Neural progenitor cell (in vitro differentiated cells): Measurements from ENCODE around the gene FRAS1. TPM values are rescaled to one million over a fixed set of nuclear protein-coding genes. Genes with fewer than 3 reads are reported as not detected.
A peak's percentile ranks its signal among the peaks of the same experiment; 100 is the strongest.

Source experiments
- DNase-seq: peaks from one replicate; pipeline ENCODE4 v3.0.0-alpha.2; 2016; ENCODE audit warnings: low spot score
- H2AFZ ChIP-seq: fragments of 200-600 bp; sonication (generic); replicated peaks from 2 replicates; pipeline ENCODE4 v1.6.1; 2016; ENCODE audit warnings: antibody characterized with exemption
- H3F3A ChIP-seq: fragments of 200-600 bp; sonication (generic); 2 replicates; pipeline ENCODE4 v1.6.1; 2016; ENCODE audit warnings: antibody characterized with exemption, low read depth
- H3K27ac ChIP-seq: fragments of 200-600 bp; sonication (generic); 2 replicates; pipeline ENCODE4 v1.5.1; 2016; ENCODE audit warnings: mild to moderate bottlenecking
- H3K27me3 ChIP-seq: fragments of 200-600 bp; sonication (generic); 2 replicates; pipeline ENCODE4 v1.6.1; 2016; ENCODE audit warnings: mild to moderate bottlenecking, moderate library complexity
- H3K36me3 ChIP-seq: fragments of 200-600 bp; sonication (generic); 2 replicates; pipeline ENCODE4 v1.5.1; 2016
- H3K4me1 ChIP-seq: fragments of 200-600 bp; sonication (generic); 2 replicates; pipeline ENCODE4 v1.6.1; 2016; ENCODE audit warnings: mixed run types
- H3K4me2 ChIP-seq: fragments of 200-600 bp; sonication (generic); 2 replicates; pipeline ENCODE4 v1.6.1; 2016
- H3K4me3 ChIP-seq: fragments of 200-600 bp; sonication (generic); 2 replicates; pipeline ENCODE4 v1.5.1; 2016
- H3K79me2 ChIP-seq: fragments of 200-600 bp; sonication (generic); 2 replicates; pipeline ENCODE4 v1.6.1; 2016; ENCODE audit warnings: low read depth
- H3K9ac ChIP-seq: fragments of 200-600 bp; sonication (generic); 2 replicates; pipeline ENCODE4 v1.6.1; 2016
- H3K9me3 ChIP-seq: fragments of 200-600 bp; sonication (generic); 2 replicates; pipeline ENCODE4 v1.5.1; 2016; ENCODE audit warnings: low read depth
- H4K20me1 ChIP-seq: fragments of 200-600 bp; sonication (generic); 2 replicates; pipeline ENCODE4 v1.6.1; 2016; ENCODE audit warnings: low read depth
- H3K27ac Mint-ChIP-seq: 3 replicates; pipeline ENCODE4 v1.8.0; 2021; ENCODE audit warnings: mixed read lengths
- H3K27me3 Mint-ChIP-seq: 2 replicates; pipeline ENCODE4 v1.8.0; 2022; ENCODE audit warnings: low read depth, mild to moderate bottlenecking, inconsistent platforms, moderate library complexity, mixed read lengths; ENCODE audit not compliant: insufficient read depth
- H3K36me3 Mint-ChIP-seq: 3 replicates; pipeline ENCODE4 v1.8.0; 2021; ENCODE audit warnings: mixed read lengths
- H3K4me1 Mint-ChIP-seq: 3 replicates; pipeline ENCODE4 v1.8.0; 2021; ENCODE audit warnings: mixed read lengths
- H3K4me3 Mint-ChIP-seq: 3 replicates; pipeline ENCODE4 v1.8.0; 2021; ENCODE audit warnings: mild to moderate bottlenecking, moderate library complexity, mixed read lengths
- H3K9me3 Mint-ChIP-seq: 3 replicates; pipeline ENCODE4 v1.8.0; 2020; ENCODE audit warnings: mixed read lengths
- EZH2 ChIP-seq: fragments of 200-600 bp; sonication (generic); IDR thresholded peaks from 2 replicates; pipeline ENCODE4 v1.6.1; 2017; ENCODE audit warnings: antibody characterized with exemption, mild to moderate bottlenecking, moderate library complexity
- EZH2phosphoT487 ChIP-seq: fragments of 200-600 bp; sonication (generic); IDR thresholded peaks from 2 replicates; pipeline ENCODE4 v1.6.1; 2017; ENCODE audit warnings: antibody characterized with exemption
- total RNA-seq: library from RNA; depleted of rRNA; stranded (reverse); fragments of >200 nt; gene quantifications from 2 replicates; pipeline ENCODE4 v1.2.3, GENCODE V29; 2015; ENCODE audit warnings: low replicate concordance
- TF ChIP-seq, protein P1 (sequence below): fragments of 200-600 bp; sonication (generic); IDR thresholded peaks from 2 replicates; pipeline ENCODE4 v1.5.1; 2017; ENCODE audit warnings: antibody characterized with exemption, mild to moderate bottlenecking

Gene FRAS1
- total RNA-seq, 1 donor from 2014 or later = 21.3 TPM

- H3K36me3 ChIP-seq = no peaks in the 10 kb centered on the region
- no peak overlapping the region for H3K9ac ChIP-seq
- Mint-ChIP-seq H3K36me3 (peaks cover 8% of the 10 kb centered on the region), H3K4me1 (peaks cover 29% of the 10 kb centered on the region), H3K27me3 (no peaks in the 10 kb centered on the region), H3K9me3 (no peaks in the 10 kb centered on the region), H3K27ac (peak overlapping the region; percentile 83), H3K4me3 (no peak overlapping the region)
- no peaks in the 10 kb centered on the region for H3K27me3 ChIP-seq
- TF ChIP-seq EZH2phosphoT487 = no peak
- TF ChIP-seq EZH2 = no peak
- TF ChIP-seq, protein P1, sequence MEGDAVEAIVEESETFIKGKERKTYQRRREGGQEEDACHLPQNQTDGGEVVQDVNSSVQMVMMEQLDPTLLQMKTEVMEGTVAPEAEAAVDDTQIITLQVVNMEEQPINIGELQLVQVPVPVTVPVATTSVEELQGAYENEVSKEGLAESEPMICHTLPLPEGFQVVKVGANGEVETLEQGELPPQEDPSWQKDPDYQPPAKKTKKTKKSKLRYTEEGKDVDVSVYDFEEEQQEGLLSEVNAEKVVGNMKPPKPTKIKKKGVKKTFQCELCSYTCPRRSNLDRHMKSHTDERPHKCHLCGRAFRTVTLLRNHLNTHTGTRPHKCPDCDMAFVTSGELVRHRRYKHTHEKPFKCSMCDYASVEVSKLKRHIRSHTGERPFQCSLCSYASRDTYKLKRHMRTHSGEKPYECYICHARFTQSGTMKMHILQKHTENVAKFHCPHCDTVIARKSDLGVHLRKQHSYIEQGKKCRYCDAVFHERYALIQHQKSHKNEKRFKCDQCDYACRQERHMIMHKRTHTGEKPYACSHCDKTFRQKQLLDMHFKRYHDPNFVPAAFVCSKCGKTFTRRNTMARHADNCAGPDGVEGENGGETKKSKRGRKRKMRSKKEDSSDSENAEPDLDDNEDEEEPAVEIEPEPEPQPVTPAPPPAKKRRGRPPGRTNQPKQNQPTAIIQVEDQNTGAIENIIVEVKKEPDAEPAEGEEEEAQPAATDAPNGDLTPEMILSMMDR = no peak
- no peaks in the 10 kb centered on the region for H3K9me3 ChIP-seq
- no peaks in the 10 kb centered on the region for H3F3A ChIP-seq
- no peak overlapping the region for H2AFZ ChIP-seq
- DNase-seq = no peak
- peaks cover 6% of the 10 kb centered on the region for H3K79me2 ChIP-seq
- H4K20me1 ChIP-seq = no peaks in the 10 kb centered on the region
- no peak overlapping the region for H3K4me3 ChIP-seq
- no peak overlapping the region for H3K27ac ChIP-seq
- H3K4me1 ChIP-seq = peaks cover 6% of the 10 kb centered on the region
- H3K4me2 ChIP-seq = no peak overlapping the region
These were observed 13.7 kb downstream of the FRAS1 start for GRCh38 chr4:78070731-78071282.

DNA sequence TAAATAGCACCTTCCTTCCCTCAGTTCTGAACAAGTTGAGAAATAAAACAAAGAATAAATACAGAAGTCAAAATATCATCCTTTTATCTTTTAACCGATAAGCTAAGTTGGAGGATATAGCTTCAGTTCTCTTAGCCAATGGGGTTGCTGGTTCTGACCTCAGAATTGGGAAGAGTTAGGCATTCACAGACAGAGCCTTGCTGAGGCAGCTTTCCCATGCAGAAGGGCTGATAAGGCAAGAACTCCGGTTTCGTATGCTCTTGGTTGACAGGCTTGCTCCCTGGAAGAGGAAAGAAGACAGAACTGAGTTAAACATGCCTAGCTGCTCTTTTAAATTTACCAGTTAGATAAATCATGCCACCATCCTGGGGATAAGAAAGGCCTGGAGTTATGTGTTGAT lies 17.6 kb downstream of the FRAS1 start:
- H3K9ac ChIP-seq = no peak overlapping the region
- Mint-ChIP-seq H3K9me3 (no peaks in the 10 kb centered on the region), H3K27me3 (no peaks in the 10 kb centered on the region), H3K4me1 (peaks cover 34% of the 10 kb centered on the region), H3K4me3 (no peak overlapping the region), H3K36me3 (peaks cover 3% of the 10 kb centered on the region), H3K27ac (peak overlapping the region; percentile 48)
- no peaks in the 10 kb centered on the region for H4K20me1 ChIP-seq
- H3K79me2 ChIP-seq = no peaks in the 10 kb centered on the region
- no peaks in the 10 kb centered on the region for H3F3A ChIP-seq
- TF ChIP-seq EZH2phosphoT487 (no peak), EZH2 (no peak)
- TF ChIP-seq, protein P1 = no peak
- H3K27me3 ChIP-seq = no peaks in the 10 kb centered on the region
- no peak overlapping the region for H3K27ac ChIP-seq
- DNase-seq = no peak
- no peak overlapping the region for H2AFZ ChIP-seq
- no peak overlapping the region for H3K4me2 ChIP-seq
- H3K9me3 ChIP-seq = no peaks in the 10 kb centered on the region
- no peaks in the 10 kb centered on the region for H3K4me1 ChIP-seq
- H3K4me3 ChIP-seq = no peak overlapping the region
- H3K36me3 ChIP-seq = no peaks in the 10 kb centered on the region

DNA sequence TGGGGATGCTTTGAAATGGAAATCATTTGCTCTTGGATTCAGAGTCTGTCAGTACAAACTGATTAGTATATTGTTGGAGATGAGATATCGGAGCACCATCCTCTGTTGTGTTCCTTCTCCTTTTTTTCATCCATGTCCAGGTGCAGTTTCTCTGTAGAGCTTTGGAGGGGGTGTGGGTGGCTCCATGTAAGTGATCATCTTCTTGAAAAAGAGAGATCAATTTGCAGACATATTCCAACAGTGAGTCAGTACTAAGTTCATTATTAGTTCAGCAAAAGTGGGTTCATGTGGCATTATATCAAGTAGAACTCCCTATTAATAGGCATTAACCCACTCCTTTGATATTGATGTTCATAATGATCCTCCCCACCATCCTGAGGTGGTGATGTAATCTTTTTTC lies 18.9 kb downstream of the FRAS1 start:
- H3K27ac ChIP-seq = no peak overlapping the region
- TF ChIP-seq, protein P1 = no peak
- H3K36me3 ChIP-seq = no peaks in the 10 kb centered on the region
- no peak overlapping the region for H3K4me3 ChIP-seq
- H3K9ac ChIP-seq = no peak overlapping the region
- H3K4me3 Mint-ChIP-seq = no peak overlapping the region
- no peaks in the 10 kb centered on the region for H3K9me3 Mint-ChIP-seq
- no peaks in the 10 kb centered on the region for H3K79me2 ChIP-seq
- H4K20me1 ChIP-seq = no peaks in the 10 kb centered on the region
- H2AFZ ChIP-seq = no peak overlapping the region
- H3K36me3 Mint-ChIP-seq = peaks cover 5% of the 10 kb centered on the region
- no peak for DNase-seq
- no peaks in the 10 kb centered on the region for H3K9me3 ChIP-seq
- no peak overlapping the region for H3K4me2 ChIP-seq
- H3K27ac Mint-ChIP-seq = no peak overlapping the region
- H3F3A ChIP-seq = no peaks in the 10 kb centered on the region
- peaks cover 34% of the 10 kb centered on the region for H3K4me1 Mint-ChIP-seq
- H3K4me1 ChIP-seq = peaks cover 3% of the 10 kb centered on the region
- no peaks in the 10 kb centered on the region for H3K27me3 ChIP-seq
- no peaks in the 10 kb centered on the region for H3K27me3 Mint-ChIP-seq
